Activated naive CD8-positive, alpha-beta T cell treated with anti-CD3 and anti-CD28 coated beads, Interleukin-2, amount 10 ng/mL, durations not matched to agents 7 days and 5 days (primary cell): ENCODE data around the gene AMH. TPM values are rescaled to one million over a fixed set of nuclear protein-coding genes. Genes with fewer than 3 reads are reported as not detected.

Experiments
- ATAC-seq: fragments of 150-1000 bp; cut with Tn5 transposase; one replicate; pipeline ENCODE4 v1.10.0; 2021; ENCODE audit warnings: low read depth, moderate library complexity
- POLR2A ChIA-PET: fragments of 350-600 bp; sonication (Branson Sonifier 250); formaldehyde crosslinking; loops from one replicate; lab custom pipeline; 2021; ENCODE audit warnings: antibody characterized with exemption; lab: Charles Lee
- DNase-seq: peaks from one replicate; pipeline ENCODE4 v3.0.0; 2021
- H3K27ac Mint-ChIP-seq: one replicate; pipeline ENCODE4 v1.8.0; 2022; ENCODE audit warnings: mild to moderate bottlenecking, mixed read lengths
- H3K27me3 Mint-ChIP-seq: one replicate; pipeline ENCODE4 v1.8.0; 2022; ENCODE audit warnings: mild to moderate bottlenecking, moderate library complexity, mixed read lengths
- H3K36me3 Mint-ChIP-seq: one replicate; pipeline ENCODE4 v1.8.0; 2021; ENCODE audit warnings: mild to moderate bottlenecking, mixed read lengths
- H3K4me1 Mint-ChIP-seq: one replicate; pipeline ENCODE4 v1.8.0; 2021; ENCODE audit warnings: mixed read lengths
- H3K4me3 Mint-ChIP-seq: one replicate; pipeline ENCODE4 v1.8.0; 2022; ENCODE audit warnings: mild to moderate bottlenecking, moderate library complexity, mixed read lengths
- H3K9me3 Mint-ChIP-seq: one replicate; pipeline ENCODE4 v1.8.0; 2021; ENCODE audit warnings: mixed read lengths
- total RNA-seq, 2 experiments: library from RNA; stranded (reverse); gene quantifications; one replicate each; pipeline ENCODE4 v1.2.3, GENCODE V29; 2021

AMH gene
- total RNA-seq, 2 experiments from 2014 or later, result 9.7 to 10.4 TPM

DNA sequence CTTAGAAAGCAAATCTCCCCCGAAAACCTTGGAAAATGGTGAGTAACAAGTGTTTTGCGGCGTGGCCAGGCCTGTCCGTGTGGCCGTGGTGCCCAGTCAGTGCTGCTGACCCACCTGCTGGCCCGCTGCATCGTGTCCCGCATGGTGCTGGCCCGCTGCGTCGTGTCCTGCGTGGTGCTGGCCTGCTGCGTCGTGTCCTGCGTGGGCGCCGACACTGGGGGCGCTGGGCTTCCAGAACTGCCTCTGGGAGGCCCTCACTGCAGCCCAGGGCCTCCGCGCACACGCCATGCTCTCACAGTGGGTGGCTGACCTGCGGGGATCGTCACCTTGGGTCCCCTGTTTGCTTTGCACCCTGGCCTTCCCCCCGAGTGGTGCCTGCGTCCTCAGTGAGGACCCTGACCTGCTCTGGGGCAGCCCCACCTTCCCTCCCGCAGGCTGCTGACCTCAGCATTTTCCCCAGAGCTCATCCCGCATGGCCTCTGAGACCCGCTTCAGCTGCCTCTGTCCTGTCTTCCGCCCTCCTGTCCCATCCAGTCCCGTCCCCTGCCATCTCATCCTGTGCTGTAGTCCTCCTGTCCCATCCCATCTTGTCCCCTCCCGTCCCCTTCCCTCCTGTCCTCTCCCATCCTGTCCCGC is 23.6 kb upstream of the AMH start:
- DNase-seq (no peak), ATAC-seq (no peak)
- no peak overlapping the region for H3K27ac Mint-ChIP-seq
- H3K27me3 Mint-ChIP-seq, result no peaks in the 10 kb centered on the region
- H3K36me3 Mint-ChIP-seq, result peaks cover 7% of the 10 kb centered on the region
- peaks cover 6% of the 10 kb centered on the region for H3K4me1 Mint-ChIP-seq
- no peaks in the 10 kb centered on the region for H3K9me3 Mint-ChIP-seq
- H3K4me3 Mint-ChIP-seq, result no peak overlapping the region
- POLR2A ChIA-PET, result no interaction called here

DNA sequence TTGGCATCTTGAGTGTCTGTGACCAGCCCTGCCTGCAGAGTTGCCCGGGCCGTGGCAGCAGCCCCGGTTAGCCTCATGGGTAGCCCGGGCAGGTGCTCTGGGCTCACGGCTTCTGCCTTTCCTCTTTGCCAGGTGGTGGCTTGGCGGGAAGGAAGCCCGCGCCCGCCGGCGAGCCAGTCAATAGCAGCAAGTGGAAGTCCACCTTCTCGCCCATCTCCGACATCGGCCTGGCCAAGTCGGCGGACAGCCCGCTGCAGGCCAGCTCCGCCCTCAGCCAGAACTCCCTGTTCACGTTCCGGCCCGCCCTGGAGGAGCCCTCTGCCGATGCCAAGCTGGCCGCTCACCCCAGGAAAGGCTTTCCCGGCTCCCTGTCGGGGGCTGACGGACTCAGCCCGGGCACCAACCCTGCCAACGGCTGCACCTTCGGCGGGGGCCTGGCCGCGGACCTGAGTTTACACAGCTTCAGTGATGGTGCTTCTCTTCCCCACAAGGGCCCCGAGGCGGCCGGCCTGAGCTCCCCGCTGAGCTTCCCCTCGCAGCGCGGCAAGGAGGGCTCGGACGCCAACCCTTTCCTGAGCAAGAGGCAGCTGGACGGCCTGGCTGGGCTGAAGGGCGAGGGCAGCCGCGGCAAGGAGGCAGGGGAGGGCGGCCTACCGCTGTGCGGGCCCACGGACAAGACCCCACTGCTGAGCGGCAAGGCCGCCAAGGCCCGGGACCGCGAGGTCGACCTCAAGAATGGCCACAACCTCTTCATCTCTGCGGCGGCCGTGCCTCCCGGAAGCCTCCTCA is 22.9 kb upstream of the AMH start:
- peaks cover 7% of the 10 kb centered on the region for H3K36me3 Mint-ChIP-seq
- DNase-seq (no peak), ATAC-seq (no peak)
- no peak overlapping the region for H3K27ac Mint-ChIP-seq
- POLR2A ChIA-PET, result no interaction called here
- H3K4me3 Mint-ChIP-seq, result no peak overlapping the region
- H3K27me3 Mint-ChIP-seq, result no peaks in the 10 kb centered on the region
- H3K4me1 Mint-ChIP-seq, result peaks cover 6% of the 10 kb centered on the region
- H3K9me3 Mint-ChIP-seq, result no peaks in the 10 kb centered on the region

DNA sequence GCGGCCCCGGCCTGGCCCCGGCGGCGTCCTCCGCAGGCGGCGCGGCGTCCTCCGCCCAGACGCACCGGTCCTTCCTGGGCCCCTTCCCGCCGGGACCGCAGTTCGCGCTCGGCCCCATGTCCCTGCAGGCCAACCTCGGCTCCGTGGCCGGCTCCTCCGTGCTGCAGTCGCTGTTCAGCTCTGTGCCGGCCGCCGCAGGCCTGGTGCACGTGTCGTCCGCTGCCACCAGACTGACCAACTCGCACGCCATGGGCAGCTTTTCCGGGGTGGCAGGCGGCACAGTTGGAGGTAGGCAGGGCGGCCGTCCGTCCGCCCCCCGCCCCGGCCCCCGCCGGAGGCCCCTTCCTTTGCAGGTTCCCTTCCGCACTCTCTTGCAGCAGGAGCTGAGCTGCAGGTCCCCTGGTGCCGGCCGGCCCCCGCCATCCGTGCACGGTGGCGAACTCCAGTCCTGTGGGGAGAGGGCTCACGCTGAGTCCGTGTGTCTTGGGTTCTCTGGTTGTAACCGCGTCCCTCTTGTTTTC is 22.2 kb upstream of the AMH start:
- H3K36me3 Mint-ChIP-seq, result peaks cover 7% of the 10 kb centered on the region
- H3K27me3 Mint-ChIP-seq, result no peaks in the 10 kb centered on the region
- ATAC-seq (no peak), DNase-seq (no peak)
- peaks cover 6% of the 10 kb centered on the region for H3K4me1 Mint-ChIP-seq
- no peak overlapping the region for H3K27ac Mint-ChIP-seq
- POLR2A ChIA-PET, result no interaction called here
- H3K9me3 Mint-ChIP-seq, result no peaks in the 10 kb centered on the region
- no peak overlapping the region for H3K4me3 Mint-ChIP-seq

DNA sequence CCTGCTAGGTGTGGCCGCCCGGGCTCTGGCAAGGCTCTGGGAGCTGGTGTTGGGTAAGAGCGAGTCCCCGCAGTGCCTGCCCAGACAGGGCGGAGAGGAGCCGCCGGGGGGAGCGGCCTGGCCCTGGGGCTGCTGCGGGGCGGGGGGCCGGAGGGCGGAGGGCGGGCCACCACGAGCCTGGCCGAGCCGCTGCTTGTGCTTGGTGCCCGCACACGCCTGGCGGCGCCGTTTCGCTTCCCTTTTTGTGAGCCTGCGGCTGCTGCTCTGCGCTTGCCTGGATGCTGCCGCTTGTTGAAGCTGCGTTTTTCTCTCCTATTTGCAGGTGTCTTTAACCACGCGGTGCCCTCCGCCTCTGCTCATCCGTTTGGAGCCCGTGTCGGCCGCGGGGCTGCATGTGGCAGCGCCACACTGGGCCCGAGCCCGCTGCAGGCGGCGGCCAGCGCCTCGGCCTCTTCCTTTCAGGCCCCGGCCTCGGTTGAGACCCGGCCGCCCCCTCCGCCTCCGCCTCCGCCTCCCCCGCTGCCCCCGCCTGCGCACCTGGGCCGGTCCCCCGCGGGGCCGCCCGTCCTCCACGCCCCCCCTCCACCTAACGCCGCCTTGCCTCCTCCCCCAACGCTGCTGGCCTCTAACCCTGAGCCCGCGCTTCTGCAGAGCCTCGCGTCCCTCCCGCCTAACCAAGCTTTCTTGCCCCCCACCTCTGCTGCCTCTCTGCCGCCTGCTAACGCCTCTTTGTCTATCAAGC is 21.5 kb upstream of the AMH start:
- ATAC-seq (no peak), DNase-seq (no peak)
- no peak overlapping the region for H3K4me3 Mint-ChIP-seq
- peaks cover 6% of the 10 kb centered on the region for H3K4me1 Mint-ChIP-seq
- peaks cover 5% of the 10 kb centered on the region for H3K36me3 Mint-ChIP-seq
- no peak overlapping the region for H3K27ac Mint-ChIP-seq
- no peaks in the 10 kb centered on the region for H3K9me3 Mint-ChIP-seq
- POLR2A ChIA-PET, result no interaction called here
- H3K27me3 Mint-ChIP-seq, result no peaks in the 10 kb centered on the region

DNA sequence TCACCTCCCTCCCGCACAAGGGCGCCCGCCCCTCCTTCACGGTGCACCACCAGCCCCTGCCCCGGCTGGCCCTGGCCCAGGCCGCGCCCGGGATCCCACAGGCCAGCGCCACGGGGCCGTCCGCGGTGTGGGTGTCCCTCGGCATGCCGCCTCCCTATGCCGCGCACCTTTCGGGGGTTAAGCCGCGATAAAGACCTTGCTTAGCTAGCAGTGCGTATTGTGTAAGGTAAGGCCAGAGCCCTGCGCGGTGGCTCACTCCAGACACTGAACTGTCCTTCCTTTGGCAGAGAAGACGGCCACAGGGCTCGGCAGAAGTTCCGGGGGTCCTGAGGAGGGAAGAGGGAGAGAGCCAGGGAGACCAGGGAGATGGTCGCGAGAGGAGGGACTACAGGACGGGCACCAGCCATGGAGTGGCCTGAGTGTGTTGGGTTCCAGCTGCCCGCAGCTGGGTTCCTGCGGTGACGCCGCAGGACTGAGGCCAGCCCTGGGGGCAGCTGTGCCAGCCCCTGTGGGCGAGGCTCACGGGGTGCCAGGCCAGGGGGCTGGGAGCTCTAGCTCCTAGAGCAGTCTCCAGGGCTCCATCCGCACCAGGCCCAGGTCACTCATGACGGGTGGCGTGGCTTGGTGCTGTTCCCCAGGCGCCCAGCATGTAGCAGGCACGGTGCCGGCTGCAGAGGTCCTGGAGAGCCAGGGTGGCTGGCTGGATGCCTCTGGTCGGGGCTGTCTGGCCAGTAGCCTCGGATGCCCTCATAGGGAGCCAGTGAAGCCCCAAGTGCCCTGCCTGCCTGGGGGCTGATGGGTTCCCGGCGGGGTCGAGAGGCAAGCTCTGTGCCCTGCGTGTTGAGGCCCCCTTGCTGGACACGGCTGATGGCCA is 20.7 kb upstream of the AMH start:
- POLR2A ChIA-PET, result no interaction called here
- Mint-ChIP-seq H3K9me3 (no peaks in the 10 kb centered on the region), H3K27ac (no peak overlapping the region), H3K4me1 (peaks cover 6% of the 10 kb centered on the region), H3K27me3 (no peaks in the 10 kb centered on the region), H3K36me3 (peaks cover 4% of the 10 kb centered on the region), H3K4me3 (no peak overlapping the region)
- ATAC-seq, result no peak
- DNase-seq, result no peak

DNA sequence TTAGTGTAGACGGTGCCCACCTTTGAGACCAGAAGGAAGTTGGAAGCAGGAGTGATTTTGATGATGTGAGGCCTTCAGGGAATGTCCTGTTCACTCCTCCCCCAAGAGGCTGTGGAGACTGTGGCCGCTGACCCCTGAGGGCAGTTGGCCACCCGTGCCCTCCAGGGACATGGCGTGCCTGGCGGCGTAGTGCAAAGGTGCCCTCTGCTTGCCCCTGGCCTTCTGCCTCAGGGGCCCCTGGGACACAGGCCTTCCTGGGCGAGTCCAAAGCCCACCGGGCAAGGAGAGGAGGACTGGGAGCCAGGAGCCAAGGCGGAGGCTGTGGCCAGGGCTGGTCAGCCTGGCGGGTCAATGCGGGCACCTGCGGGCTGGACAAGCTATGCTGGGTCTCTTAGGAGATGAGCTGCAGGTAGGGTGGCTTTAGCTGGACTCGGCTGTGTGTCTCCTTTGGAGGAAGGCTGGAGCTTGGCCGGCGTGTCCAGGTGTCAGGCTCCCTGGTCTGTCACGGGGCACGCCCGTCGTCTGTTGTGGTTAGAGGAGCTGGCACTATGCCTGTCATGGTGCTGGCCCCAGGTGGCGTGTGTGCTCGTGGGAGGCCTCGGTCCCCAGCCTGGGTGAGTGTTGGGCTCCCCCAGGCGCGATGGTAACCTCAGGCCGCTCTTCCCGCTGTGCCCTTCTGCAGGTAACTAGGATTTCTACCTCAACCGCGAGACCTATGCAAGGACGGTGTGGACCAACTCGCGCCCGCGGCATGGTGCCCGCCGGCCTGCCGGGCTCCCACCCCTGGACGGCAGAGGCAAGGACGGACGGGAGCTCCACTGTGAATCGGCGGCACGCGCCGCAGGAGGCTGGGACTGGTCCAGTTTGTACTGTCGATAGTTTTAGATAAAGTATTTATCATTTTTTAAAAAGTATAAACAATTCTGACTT is 19.8 kb upstream of the AMH start:
- Mint-ChIP-seq H3K36me3 (peaks cover 6% of the 10 kb centered on the region), H3K27me3 (no peaks in the 10 kb centered on the region), H3K4me3 (no peak overlapping the region), H3K9me3 (no peaks in the 10 kb centered on the region), H3K27ac (no peak overlapping the region), H3K4me1 (peaks cover 6% of the 10 kb centered on the region)
- DNase-seq (no peak), ATAC-seq (no peak)
- POLR2A ChIA-PET, result interaction anchor here (0.7 kb wide), 1 partner anchor 11 kb away, joined by 5 read pairs; no protein-coding TSS in a partner anchor

DNA sequence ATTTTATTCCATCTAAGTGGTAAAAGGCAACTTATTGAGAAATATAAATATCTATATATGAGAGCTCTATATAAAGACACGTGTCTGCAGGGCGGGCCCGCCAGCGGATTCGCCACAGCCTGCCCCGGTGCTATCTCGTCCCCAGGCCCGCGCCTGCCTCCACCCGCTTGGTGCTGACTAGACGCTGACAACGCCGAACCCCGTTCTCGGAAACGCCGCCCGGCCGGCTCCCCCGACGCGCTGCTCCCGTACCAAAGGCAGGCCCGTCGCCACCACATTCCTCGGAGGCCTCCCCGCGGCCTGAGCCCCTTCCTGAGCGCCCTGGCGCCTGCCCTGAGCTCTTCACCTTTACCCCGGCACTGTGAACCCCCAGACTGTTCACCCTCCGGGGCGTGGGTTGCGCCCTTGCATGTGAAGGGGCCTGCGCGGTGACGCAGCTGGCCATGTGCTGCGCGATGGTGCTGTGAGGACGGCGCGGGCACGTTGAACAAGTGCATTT is 19.0 kb upstream of the AMH start:
- H3K36me3 Mint-ChIP-seq, result peaks cover 6% of the 10 kb centered on the region
- no peak overlapping the region for H3K27ac Mint-ChIP-seq
- H3K4me3 Mint-ChIP-seq, result no peak overlapping the region
- peaks cover 10% of the 10 kb centered on the region for H3K4me1 Mint-ChIP-seq
- ATAC-seq (no peak), DNase-seq (no peak)
- POLR2A ChIA-PET, result interaction anchor here (0.7 kb wide), 1 partner anchor 10 kb away, joined by 5 read pairs; no protein-coding TSS in a partner anchor
- no peaks in the 10 kb centered on the region for H3K27me3 Mint-ChIP-seq
- H3K9me3 Mint-ChIP-seq, result no peaks in the 10 kb centered on the region

DNA sequence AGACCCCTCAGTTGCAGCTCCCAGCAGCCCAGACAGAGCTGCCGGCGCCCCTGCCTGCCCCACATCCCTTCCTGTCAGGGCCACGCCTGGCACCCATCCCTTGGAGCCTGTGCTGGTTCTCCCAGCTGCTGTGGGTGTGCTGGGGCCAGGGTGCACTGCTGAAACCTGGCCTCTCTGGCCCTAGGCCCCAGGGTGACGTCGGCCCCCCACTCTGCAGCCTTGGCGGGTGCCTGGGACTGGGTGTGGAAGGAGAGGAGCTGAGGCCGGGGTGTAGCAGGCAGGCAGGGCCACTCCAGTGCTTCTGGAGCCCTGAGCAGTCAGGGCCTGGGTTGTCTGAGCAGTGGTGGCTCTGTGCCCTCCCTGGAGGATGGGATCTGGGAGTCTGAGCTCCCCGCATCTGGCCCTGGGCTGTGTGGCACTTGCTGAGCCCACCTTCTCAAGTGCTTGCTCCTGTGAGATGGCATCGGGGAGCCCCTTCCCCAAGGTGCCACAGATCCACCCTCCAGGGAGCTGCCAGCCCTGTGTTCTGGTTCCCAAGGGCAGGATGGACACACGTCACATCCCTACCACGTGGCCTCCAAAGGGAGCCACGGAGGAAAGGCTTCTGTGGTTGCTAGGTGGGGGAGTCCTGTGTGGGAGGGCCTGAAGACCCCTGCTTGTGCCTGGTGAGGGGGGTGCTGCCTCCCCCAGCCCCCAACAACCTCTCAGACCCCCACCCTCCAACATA is 18.2 kb upstream of the AMH start:
- POLR2A ChIA-PET, result no interaction called here
- Mint-ChIP-seq H3K4me1 (peaks cover 13% of the 10 kb centered on the region), H3K27me3 (no peaks in the 10 kb centered on the region), H3K4me3 (no peak overlapping the region), H3K9me3 (no peaks in the 10 kb centered on the region), H3K36me3 (peaks cover 4% of the 10 kb centered on the region), H3K27ac (no peak overlapping the region)
- ATAC-seq, result no peak
- no peak for DNase-seq

DNA sequence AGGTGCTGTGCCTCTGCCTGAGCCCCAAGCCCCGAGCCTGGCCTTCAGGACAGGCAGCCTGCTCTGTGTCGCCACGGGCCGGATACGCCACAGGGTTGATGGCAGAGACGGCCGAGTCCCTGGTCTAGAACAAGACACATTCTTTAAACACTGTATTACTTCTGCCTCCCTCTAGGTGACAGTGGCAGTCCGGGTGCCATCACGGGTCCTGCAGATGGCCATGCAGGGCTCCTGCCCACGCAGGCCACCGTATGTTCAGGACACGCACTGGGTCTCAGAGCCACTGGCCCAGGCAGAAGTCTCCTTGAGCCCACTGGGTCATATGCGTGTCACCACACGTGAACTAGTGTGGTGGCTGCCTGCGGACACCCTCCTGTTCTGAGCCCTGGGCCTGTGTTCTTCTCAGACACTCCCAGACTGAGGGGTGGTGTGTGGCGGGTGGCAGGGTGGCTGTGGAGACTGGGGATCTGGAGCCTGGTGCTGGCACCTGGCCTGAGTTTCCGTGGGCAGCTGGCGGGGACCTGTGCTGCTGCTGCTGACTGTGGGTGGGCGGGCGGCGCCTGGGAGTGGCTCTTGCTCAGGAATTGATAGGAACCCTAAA is 17.4 kb upstream of the AMH start:
- H3K4me1 Mint-ChIP-seq, result peaks cover 13% of the 10 kb centered on the region
- no peak overlapping the region for H3K4me3 Mint-ChIP-seq
- DNase-seq (no peak), ATAC-seq (no peak)
- no peak overlapping the region for H3K27ac Mint-ChIP-seq
- no peaks in the 10 kb centered on the region for H3K27me3 Mint-ChIP-seq
- POLR2A ChIA-PET, result no interaction called here
- peaks cover 6% of the 10 kb centered on the region for H3K36me3 Mint-ChIP-seq
- H3K9me3 Mint-ChIP-seq, result no peaks in the 10 kb centered on the region

DNA sequence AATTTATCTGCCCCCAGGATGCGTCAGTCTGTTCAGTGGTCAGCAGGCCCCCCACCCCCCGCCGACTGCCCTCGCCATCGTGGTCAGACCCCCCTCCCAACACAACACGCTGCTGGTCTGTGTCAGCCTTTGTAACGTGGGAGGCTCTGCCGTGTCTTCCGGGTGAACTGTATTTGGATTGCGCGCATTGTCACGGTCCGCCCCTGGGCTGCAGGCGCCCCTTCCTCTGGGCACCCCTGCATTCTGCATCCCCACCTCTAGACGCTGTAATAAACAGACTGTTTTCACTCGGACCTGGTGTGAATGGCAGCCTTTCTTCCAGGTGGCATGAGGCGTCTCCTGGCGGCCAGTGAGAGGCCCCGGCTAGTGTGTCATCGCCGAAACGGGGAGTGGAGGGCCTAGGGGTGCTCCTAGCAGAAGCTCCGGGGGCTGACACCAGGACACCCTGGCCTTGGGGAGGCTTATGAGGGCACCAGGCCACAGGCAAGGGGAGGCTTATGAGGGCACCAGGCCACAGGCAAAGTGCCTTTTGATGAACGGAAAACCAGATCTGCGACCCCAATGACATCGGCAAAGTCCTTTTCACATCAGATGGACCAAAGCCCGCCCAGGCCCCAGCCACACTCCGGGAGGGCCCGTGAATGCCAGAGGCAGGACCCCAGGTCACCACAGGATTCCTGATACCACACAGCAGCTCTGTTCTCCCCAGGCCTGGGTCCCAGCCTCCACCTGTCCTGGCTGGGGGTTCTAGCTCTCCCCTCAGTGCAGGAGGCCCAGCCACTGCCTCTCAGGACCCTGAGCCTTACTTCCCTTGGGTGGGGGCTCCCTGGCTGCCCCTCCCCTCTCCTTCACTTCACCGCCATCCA is 16.6 kb upstream of the AMH start:
- no peak overlapping the region for H3K27ac Mint-ChIP-seq
- H3K36me3 Mint-ChIP-seq, result peaks cover 6% of the 10 kb centered on the region

More for the DNA sequence above, 16.6 kb upstream of the AMH start:
- no peak overlapping the region for H3K4me3 Mint-ChIP-seq
- DNase-seq, result no peak
- no peak for ATAC-seq
- POLR2A ChIA-PET, result interaction anchor here (0.6 to 1.2 kb wide), 2 partner anchors 95 to 113 kb away, joined by 3 read pairs; partner anchors contain the start of gene LSM7
- H3K4me1 Mint-ChIP-seq, result peaks cover 16% of the 10 kb centered on the region
- H3K27me3 Mint-ChIP-seq, result no peaks in the 10 kb centered on the region
- no peaks in the 10 kb centered on the region for H3K9me3 Mint-ChIP-seq
